B cell (primary cell): Measurements from ENCODE around the gene PACSIN1.

Experiments
- CTCF ChIP-seq: fragments of 200-600 bp; IDR thresholded peaks from one replicate; pipeline ENCODE4 v1.8.0; 2022; ENCODE audit warnings: antibody characterized with exemption, mild to moderate bottlenecking
- EZH2 ChIP-seq: IDR thresholded peaks from 2 replicates; pipeline ENCODE4 v1.6.1; 2012; ENCODE audit warnings: borderline replicate concordance, low read depth, mild to moderate bottlenecking, moderate library complexity, low read length; ENCODE audit not compliant: insufficient read depth, poor library complexity, severe bottlenecking

- no peak for TF ChIP-seq CTCF
- no peak for TF ChIP-seq EZH2
Measured at GRCh38 chr6:34487536-34487935, 21.7 kb downstream of the PACSIN1 start.
